HG02970 (cell line): ENCODE data around the gene GSN.
"Not testable (repeated sequence)": the region's sequence is repeated elsewhere in the genome, so short reads cannot be mapped to it uniquely, and the experiment has no call there.

ENCODE experiments used
- ATAC-seq: cut with Tn5 transposase; IDR thresholded peaks from one replicate; pipeline ENCODE4 v1.9.1; 2021; ENCODE audit warnings: mild to moderate bottlenecking, moderate library complexity, moderate number of reproducible peaks; ENCODE audit not compliant: unreplicated experiment, low FRiP score

GSN gene

GRCh38 chr9:121285835-121286687 lies 18.1 kb downstream of the GSN start:
- no peak for ATAC-seq

GRCh38 chr9:121286688-121286972 lies 18.7 kb downstream of the GSN start:
- no peak for ATAC-seq

GRCh38 chr9:121286973-121287741 lies 19.2 kb downstream of the GSN start:
- ATAC-seq = no peak

GRCh38 chr9:121288673-121289025 lies 20.7 kb downstream of the GSN start:
- no peak for ATAC-seq

- no peak for ATAC-seq
Observed at GRCh38 chr9:121289026-121289771, 21.2 kb downstream of the GSN start.

- no peak for ATAC-seq
Observed at GRCh38 chr9:121289772-121290370, 21.9 kb downstream of the GSN start.

GRCh38 chr9:121291536-121291935 lies 23.6 kb downstream of the GSN start:
- ATAC-seq = not testable (repeated sequence)

GRCh38 chr9:121292051-121292450 lies 24.1 kb downstream of the GSN start:
- ATAC-seq = no peak

- ATAC-seq = no peak
Observed at GRCh38 chr9:121292801-121293241, 24.9 kb downstream of the GSN start.

GRCh38 chr9:121294151-121294743 lies 26.3 kb downstream of the GSN start:
- ATAC-seq = no peak

GRCh38 chr9:121294866-121295661 lies 27.1 kb downstream of the GSN start:
- ATAC-seq = no peak

- no peak for ATAC-seq
Observed at GRCh38 chr9:121295662-121296191, 27.8 kb downstream of the GSN start.

- ATAC-seq = no peak
Observed at GRCh38 chr9:121296213-121297127, 28.5 kb downstream of the GSN start.

GRCh38 chr9:121297389-121297788 lies 29.4 kb downstream of the GSN start:
- no peak for ATAC-seq

- no peak for ATAC-seq
Observed at GRCh38 chr9:121298016-121298538, 30.1 kb downstream of the GSN start.

- ATAC-seq = no peak
Observed at GRCh38 chr9:121298689-121299466, 30.9 kb downstream of the GSN start.
